Stimulated activated CD8-positive, alpha-beta memory T cell treated with anti-CD3 and anti-CD28 coated beads, Interleukin-4, amount 100 ng/mL, for 24 hours (primary cell): ENCODE results near the gene GNAI2.
A peak's percentile ranks its signal among the peaks of the same experiment; 100 is the strongest.
"Not testable (repeated sequence)": the region's sequence is repeated elsewhere in the genome, so short reads cannot be mapped to it uniquely, and the experiment has no call there.

Source experiments
- DNase-seq: peaks from one replicate; pipeline ENCODE4 v3.0.0-alpha.2; 2020; ENCODE audit warnings: low read depth

The GNAI2 gene

DNA sequence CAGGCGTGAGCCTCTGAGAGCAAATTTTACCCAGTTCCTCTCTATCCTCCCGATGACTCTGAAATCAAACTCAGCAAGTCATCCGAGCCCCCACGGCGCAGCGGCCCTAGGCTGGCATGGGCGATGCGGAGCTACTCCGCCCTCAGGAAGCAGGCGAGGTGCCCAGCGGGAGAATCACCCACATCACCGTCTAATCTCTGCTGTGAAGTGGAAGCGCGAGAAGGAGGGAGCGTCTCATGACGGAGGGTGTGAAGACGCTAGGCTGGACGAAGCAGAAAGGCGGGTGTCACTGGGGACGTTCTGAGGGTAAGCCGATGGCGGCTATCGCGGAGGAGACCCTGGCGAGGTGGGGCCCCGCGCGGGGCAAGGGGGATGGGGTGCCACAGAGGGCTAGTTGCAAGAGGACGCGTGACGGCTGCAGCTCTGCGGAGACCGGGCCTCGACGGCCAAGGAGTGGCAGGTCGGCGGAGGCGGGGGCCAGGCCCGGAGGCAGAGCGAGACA lies 9.1 kb upstream of the GNAI2 start:
- no peak for DNase-seq

DNA sequence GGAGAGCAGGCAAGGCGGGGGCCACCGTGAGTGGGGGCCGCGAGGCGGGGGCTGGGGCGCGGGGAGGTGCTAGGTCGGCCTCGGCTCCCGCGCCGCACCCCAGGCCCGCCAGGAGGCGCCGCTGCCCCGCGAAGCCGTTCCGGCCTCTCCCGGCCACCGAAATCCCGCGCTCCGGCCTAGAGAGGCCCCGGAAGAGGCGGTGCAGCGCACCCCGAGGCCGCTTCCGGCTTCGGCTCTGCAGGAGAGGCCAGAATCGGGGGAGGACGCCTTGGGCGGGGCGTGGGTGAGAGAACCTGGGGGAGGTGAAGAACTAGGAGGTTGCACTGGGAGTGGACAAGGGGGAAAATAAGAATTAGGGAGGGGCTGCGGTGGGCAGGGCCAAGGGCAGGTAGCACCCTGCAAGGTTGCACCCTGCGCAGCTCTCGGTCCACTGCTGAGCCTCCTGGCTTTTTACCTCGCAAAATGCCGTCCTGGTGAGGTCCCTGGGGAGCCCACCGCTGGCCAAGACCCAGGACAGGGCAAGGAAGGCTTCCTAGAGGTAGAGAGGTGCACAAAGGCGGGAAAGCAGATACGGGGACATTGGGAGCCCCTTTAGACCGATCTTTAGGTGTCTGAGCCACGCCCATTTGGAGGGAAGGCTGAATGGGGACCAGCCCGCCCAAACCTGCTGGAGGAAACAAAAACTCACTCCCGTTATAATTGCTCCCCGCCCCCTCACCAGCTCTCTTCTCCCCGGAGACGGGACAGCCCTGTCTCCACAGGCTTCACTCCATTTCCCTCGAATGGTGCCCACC lies 8.4 kb upstream of the GNAI2 start:
- DNase-seq, result peak; percentile 84

DNA sequence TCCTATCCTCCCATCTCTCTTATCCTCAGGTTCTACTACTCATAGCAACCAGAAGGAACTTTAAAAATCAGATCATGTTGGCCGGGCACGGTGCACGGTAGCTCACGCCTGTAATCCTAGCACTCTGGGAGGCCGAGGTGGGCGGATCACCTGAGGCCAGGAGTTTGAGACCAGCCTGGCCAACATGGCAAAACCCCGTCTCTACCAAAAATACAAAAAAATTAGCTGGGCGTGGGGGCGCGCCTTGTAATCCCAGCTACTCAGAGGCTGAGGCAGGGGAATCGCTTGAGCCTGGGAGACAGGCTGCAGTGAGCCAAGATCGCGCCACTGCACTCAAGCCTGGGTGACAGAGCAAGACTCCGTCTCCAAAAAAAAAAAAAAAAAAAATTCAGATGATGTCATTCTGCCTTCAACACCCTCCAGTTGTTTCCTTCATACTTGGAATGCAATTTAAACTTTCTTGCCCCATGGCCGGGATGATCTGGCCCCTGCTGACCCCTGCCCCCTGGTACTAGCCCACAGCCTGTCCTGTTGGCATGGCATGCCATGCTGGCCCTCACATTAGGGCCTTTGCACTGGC lies 7.7 kb upstream of the GNAI2 start:
- DNase-seq, result not testable (repeated sequence)

DNA sequence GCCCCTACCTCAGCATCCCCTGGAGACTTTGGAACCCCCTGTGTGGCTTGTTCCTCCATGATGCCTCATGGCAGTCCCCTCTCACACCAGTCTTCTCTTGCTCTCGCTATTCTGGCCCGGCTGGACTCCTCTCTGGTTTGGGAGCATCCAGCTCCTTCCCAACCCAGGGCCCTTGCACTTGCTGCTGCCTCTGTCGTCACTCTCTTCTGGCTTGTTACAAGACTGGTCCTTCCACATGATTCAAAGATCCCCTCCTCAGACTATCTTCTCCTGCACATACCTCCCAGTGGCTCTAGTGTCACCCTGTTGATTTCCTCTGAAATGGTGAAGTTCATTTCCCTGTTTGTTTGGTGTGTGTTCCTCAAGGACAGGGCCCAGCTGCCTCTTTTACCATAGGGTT lies 6.5 kb upstream of the GNAI2 start:
- DNase-seq, result no peak

DNA sequence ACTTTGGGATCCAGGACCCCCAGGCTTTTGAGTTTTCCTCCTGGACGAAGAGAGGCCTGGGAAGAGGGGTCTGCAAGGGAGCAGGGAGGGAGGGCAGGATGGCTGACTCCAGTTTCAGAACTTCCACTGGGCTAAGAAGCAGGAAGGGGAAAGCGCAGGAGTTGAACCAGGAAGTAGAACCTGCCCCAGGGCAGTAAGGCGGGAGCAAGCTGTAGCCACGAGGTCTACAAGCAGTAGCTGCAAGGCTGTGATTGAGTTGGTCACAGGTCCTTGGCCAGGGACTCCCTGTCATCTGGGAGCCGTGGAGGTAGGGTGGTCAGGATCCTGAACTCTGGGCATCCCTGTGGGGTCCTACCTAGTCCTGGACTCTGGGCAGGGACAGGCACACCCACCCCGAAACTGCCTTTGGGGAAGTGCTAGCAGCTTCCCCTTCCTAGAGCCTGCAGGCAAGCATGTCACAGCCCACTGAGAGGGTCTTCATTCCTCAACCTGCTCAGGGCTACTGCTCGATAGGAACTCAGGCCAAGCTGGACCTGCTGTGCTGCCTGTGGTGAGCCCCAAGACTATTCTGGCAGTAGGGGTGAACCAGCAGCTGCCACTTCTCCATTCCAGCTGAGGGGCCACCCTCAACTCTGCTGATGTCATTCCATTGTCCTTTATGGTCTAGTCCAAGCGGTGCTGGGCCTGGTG lies 5.8 kb upstream of the GNAI2 start:
- DNase-seq, result no peak

DNA sequence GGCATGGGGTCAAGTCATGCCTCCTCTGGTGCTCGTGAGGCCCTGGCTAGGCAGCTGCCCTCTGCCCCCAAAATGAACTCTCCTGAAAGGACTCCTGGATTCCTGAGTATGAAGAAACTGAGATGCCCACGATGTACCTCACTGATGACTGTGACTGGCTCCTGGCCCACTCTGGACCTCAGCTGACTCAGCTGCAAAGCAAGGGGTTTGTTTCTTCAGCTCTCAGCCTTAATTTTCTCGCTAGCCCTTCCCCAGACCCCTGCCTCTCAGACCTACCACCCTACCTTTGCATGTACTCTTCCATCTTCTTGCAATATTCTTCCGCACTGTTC lies 5.2 kb upstream of the GNAI2 start:
- no peak for DNase-seq

DNA sequence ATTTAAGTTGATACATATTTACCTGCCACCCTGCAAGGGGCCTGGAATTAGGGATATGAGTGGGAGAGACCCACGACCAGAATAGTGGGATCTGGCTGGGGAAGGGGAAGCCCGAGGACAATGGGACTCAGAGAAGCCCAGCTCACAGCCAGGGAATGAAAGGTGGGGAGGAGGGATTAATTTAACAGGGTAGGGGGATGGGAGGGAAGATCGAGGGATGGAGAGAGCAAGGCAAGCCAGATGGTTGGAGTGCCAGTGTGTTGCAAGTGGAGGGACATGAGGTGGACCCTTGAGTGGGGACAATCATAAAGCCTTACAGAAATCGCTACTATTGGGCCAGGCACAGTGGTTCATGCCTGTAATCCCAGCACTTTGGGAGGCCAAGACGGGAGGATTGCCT lies 4.4 kb upstream of the GNAI2 start:
- no peak for DNase-seq

DNA sequence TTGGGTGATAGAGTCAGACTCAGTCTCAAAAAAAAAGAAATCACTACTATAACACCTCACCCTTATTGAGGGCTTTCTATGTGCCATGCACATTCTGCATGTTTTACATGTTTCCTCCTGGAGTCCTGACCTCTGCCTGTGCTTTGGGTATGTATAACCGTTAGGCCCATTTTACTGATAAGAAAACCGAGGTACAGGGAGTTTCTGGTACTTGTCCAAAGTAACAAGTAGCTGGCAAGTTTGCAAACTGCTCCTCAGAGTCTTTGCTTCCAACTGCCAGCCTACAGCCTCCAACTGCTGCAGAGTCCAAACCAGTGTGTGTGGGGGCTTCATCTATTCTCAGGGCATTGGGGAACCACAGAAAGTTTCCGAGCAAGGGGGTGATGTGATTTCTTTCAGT lies 3.7 kb upstream of the GNAI2 start:
- no peak for DNase-seq

DNA sequence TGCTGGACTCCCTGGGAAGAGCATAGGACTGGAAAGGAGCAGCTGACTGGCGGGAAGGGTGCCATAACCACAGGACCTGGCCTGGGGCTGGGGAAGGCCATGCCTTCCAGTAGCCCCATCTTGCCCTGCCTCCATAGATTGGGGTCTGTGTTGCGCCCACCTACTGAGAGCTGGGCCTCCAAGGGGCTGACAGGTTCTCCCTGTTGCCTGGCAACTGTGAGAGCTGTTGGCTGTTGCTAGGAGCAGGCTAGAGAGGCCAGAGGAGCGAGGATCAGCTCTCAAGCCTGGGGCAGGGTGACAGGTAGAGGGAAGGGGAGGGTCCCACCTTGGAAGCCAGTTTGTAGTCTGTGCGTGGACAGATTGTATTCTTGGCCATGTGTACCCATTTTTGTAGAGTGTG lies 2.8 kb upstream of the GNAI2 start:
- DNase-seq, result no peak

DNA sequence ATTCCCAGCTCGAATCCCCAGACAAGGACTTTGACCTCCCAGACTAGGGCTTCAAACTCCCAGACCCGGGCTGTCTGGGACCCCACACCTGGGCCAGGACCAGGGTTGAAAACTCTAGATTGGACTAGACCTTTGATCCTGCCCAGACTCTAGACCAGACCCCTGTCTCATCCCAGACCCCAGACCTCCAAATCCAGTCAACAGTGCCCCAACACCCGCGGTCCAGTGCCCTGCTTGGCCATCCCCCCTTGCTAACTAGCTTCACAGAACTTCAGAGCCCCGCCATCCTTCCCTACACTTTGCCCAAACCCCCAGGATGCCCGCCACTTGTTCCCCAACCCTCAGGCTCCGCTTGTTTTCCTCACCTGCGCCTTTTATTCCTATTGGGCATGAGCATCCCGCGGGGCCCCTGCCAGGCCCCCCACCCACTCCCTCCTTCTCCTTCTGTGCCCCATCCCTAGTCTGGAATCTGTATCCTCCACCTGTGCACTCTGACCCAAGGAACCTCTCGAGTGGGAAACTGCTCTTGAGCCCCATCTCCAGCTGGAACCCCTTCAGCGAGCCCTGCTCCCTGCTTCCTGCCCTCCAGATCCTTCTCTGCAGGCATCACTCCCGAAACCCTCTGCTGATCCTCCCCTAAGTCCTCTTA lies 604 bp downstream of the GNAI2 start:
- no peak for DNase-seq

DNA sequence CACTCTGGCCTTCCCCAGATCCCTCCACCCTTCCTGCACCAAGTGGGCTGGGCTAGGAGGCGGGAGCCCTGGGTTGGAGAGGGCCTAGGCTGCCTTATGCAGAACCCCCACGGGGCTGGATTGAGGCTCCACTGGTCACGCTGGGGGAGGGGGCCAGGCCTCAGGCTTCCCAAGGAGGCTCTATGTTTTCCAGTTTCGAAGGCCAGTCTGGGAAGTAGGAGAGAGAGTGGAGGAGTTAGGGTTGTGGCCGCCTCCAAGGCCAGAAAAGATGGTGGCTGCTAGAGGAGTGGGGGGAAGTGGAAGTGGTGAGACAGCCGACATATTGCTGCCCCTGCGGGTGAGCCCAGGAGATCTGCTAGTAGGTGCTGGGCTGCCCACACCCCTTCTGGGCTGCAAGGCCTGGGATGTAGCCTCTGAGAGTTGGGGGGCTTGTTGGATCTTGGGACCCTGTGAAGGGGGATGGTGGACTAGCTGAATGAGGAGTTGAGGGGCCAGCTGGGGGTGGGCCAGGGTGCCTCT lies 1.2 kb downstream of the GNAI2 start:
- DNase-seq, result no peak

DNA sequence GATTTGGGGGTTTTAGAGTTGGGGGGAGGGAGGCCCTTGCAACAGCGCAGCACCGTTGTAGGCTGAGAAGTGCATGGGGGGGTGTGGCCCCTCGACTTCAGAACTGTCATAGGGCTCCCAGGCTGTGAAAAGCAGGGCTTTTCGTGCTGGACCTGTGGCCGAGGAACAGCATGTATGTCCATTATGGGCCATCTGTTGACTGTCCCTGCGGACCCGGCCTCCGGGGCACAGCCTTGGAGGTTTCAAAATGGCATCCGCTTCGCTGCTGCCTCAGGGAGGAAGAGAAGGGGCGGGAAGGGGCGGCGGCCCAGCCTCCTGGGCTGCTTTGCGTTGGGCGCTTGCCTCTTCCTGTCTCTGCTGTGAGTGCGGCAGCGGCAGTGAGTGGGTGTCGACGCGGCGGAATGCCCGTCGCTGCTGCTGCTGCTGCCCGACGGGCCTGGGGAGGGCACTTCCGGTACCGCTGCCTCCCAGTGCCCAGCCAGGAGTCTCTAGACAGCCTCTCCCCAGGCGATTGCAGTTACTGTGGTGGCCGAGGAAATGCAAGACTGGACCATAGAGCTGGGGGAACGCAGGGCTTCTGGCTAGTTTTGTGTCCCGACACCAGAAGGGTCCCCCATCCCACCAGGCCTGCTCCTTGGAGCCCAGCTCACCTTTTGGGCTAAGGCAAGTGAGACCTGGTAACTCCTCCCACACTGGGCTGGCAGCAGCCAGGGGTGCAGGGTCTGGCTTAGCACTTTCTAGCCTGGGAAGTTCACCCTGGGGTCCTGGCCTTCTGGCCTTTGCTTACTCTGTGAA lies 1.9 kb downstream of the GNAI2 start:
- DNase-seq, result peak; percentile 84

DNA sequence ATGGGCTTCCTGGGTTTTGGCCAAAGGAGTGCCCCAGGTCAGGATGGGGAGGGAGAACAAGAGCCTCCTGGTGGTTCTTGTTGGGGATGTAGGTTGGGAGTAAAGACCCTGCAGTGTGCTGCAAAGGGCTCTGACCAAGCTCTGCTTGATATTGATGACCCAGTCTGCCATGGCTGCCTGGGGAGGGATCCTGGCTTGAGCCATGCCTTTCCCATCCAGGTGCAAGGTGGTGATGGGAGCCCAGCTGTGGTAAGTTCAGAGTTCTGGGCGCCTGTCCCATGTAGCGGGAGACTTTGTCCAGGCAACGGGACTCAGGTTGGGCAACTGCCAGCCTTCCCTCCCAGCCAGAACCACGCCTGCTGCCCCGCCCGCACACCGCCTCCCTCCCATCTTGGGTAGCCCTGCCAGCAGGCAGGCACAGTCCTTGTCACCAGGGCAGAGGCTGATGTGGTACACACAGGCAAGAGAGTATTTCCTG lies 2.6 kb downstream of the GNAI2 start:
- no peak for DNase-seq

DNA sequence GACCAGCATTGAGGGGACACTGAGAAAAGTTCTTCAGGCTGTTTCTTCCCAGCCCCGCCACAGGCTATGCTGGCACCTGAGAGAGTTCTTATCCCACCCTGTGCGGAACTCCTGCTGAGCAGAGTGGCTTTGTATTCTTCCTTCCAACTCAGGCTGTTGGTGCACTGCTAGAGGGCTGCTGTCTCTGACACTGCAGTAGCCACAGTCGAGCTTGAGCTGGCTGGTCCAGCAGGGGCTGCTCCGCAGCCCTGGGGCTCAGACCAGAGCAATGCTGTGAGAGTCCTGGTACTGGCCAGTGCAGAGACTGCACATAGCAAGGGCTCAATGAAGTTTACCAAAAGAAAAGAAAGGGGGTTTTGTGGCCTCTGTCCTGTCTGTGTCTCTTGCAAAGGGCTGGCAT lies 3.6 kb downstream of the GNAI2 start:
- DNase-seq, result no peak

DNA sequence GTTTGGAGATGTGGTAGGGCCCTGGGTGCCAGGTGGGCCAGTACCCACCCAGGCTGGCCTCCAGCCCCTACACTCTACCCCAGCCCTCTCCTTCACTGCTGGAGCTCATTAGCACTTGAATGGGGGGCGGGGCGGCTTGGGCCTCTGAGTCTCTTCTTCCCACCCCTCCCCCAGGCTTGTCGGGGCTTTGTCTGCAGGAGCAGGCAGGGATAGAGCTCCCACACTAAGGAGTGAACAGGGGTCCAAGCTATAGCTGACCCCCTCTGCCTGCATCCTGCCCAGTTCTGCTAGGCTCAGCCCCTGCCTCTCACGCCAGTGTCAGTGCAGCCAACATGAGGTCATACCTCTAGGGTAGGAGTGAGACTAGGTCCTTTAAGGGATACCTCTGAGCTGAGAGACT lies 5.2 kb downstream of the GNAI2 start:
- no peak for DNase-seq

DNA sequence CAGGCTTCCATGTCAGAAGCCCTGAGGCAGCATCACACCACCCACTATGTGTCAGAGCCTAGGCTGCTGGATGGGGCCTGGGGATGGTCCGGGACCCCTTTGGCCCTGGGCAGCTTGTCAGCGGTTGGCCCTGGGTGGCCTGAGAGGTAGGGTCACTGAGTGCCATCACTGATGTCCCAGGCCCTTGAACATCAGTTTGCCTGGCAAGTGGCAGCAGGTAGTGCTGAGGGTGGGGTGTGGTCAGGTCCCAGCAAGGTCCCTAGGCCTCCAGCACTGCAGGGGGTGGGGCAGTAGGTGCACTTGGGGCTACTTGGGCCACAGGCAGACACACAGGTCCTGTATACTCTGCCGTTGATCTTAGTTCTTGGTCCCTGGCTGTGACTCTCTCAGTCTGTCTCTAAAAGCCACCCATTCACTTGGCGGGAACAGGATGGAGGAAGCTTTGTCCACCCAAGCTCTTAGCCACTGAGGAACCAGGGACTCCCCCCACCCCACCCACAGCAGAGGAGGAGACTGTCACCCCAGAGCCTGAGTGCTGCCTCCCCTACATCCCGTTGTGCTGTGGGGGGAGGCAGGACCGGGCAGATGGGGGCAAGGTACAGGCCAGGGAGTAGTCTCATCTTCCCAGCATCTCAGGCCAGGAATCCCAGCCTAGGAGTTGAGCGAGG lies 5.8 kb downstream of the GNAI2 start:
- DNase-seq, result no peak

DNA sequence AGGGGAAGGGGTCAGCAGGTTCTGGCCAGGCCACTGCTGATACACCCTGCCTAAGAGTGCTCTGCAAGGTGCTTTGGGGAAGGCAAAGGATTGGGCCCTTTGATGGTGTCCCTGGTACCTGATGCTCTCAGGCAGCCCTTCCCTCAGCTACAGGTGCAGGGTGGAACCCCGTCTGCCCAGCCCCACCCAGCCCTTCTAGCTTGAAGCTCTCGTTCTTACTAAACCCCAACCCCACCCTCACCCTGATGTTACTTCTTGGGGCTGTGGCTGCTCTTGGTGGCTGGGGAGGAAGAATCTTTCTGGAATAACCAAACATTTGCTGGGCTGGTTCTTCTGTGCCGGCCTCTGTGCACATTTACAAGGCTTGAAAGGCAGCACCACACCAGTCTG lies 6.4 kb downstream of the GNAI2 start:
- DNase-seq, result no peak

DNA sequence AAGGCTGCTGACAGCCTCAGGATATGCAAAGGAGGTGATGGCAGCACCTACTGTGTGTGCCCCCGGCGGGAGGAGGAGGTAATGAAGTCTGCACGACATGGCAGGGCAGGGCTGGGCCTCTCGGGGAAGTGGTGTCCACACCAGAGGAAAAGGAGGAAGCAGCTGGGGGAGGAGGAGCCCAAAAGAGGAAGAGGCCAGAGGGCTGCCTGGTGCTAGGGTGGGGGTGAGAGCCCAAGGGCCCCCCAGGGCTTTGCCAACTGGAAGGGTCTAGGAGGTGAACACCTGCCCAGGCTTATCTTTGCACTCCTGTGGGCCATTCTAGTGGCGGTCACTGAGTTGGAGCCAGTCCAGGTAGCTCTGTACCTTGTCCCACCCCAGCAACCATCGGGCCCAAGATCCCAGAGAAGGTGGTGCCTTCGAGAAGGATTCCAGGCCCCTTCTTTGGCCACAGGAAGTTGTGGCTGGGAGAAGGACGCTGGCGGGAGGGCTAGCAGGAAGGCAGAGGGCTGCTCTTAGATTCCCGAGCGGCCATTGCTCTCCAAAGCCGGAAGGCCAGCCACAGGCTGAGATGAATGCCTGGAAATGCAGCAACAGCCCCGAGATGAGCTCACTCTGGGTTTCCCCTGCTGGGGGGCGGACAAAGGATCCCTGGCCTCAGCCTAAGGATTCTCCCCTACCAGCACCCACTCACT lies 7.0 kb downstream of the GNAI2 start:
- no peak for DNase-seq

DNA sequence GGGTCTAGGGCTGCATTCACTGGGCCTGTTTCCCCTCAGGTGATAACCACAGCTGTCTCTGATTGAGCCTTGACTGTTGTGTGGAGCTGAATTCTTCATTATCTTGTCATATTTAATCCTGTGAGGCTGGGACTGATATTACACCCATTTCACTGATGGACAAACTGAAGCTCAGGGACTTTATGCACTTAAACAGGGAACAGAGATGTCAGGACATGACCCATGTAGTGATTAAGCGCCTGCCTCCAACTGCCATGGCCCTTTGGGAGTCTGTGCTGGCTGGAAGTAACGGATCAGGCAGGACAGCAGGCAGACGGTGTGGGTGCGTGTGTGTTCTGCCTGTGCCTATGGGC lies 7.5 kb downstream of the GNAI2 start:
- no peak for DNase-seq

DNA sequence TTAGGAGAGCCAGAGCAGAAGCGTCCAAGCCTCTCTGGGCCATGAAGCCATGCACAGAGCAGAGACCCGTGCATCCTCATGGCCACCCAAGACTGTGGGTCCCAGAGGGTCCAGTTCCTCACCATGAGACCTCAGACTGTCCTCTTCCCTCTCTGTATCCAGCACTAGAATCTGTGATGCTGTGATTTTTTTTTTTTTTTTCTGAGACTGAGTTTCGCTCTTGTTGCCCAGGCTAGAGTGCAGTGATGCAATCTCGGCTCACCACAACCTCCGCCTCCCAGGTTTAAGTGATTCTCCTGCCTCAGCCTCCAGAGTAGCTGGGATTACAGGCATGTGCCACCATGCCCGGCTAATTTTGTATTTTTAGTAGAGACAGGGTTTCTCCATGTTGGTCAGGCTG lies 8.8 kb downstream of the GNAI2 start:
- not testable (repeated sequence) for DNase-seq
